ENCODE measurements around the gene HSD3B7.

DNA sequence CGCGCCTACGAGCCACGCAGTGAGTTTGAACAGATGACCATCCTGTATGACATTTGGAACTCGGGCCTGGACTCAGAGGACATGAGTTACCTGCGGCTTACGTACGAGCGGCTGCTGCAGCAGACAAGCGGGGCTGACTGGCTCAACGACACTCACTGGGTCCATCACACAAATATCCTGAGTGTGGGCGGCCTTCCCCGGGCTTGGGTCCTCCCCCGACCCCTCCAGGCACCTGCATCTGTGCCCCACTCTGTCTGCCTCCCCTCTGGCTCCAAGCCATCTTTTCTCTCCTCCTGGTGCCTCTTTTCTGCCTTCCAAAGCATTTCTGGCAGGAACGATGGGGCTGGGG lies 5.0 kb upstream of the HSD3B7 start:
- no peak for TF ChIP-seq CTCF (IDR thresholded peaks at IDR 0.05)
- TF ChIP-seq POLR2A (IDR thresholded peaks at IDR 0.05), result no peak

Measured in prostate gland (tissue), 2 donors.